Activated naive CD4-positive, alpha-beta T cell treated with anti-CD3 and anti-CD28 coated beads, Interleukin-2, amount 50 U/mL, for 24 hours (primary cell): Measurements from ENCODE around the gene FANCI.

ENCODE experiments used
- H3K27ac Mint-ChIP-seq: one replicate; pipeline ENCODE4 v1.8.0; 2021; ENCODE audit warnings: mild to moderate bottlenecking, mixed read lengths
- H3K27me3 Mint-ChIP-seq: one replicate; pipeline ENCODE4 v1.8.0; 2021; ENCODE audit warnings: mixed read lengths
- H3K36me3 Mint-ChIP-seq: one replicate; pipeline ENCODE4 v1.8.0; 2021; ENCODE audit warnings: mixed read lengths
- H3K4me1 Mint-ChIP-seq: one replicate; pipeline ENCODE4 v1.8.0; 2021; ENCODE audit warnings: mixed read lengths
- H3K4me3 Mint-ChIP-seq: one replicate; pipeline ENCODE4 v1.8.0; 2021; ENCODE audit warnings: mild to moderate bottlenecking, mixed read lengths
- H3K9me3 Mint-ChIP-seq: one replicate; pipeline ENCODE4 v1.8.0; 2021; ENCODE audit warnings: mixed read lengths

Gene FANCI

GRCh38 chr15:89315375-89315929 lies 71.7 kb downstream of the FANCI start:
- no peaks in the 10 kb centered on the region for H3K9me3 Mint-ChIP-seq
- peaks cover 20% of the 10 kb centered on the region for H3K36me3 Mint-ChIP-seq
- peaks cover 13% of the 10 kb centered on the region for H3K4me1 Mint-ChIP-seq
- H3K4me3 Mint-ChIP-seq = no peak overlapping the region
- no peaks in the 10 kb centered on the region for H3K27me3 Mint-ChIP-seq
- H3K27ac Mint-ChIP-seq = peak overlapping the region; percentile 48

- H3K36me3 Mint-ChIP-seq = peaks cover 22% of the 10 kb centered on the region
- peaks cover 14% of the 10 kb centered on the region for H3K4me1 Mint-ChIP-seq
- H3K27ac Mint-ChIP-seq = peak overlapping the region; percentile 66
Measured at GRCh38 chr15:89316504-89316903, 72.7 kb downstream of the FANCI start.

GRCh38 chr15:89317186-89317720 lies 73.5 kb downstream of the FANCI start:
- Mint-ChIP-seq H3K27me3 (no peaks in the 10 kb centered on the region), H3K4me1 (peaks cover 14% of the 10 kb centered on the region), H3K27ac (peak overlapping the region; percentile 43), H3K36me3 (peaks cover 22% of the 10 kb centered on the region), H3K9me3 (no peaks in the 10 kb centered on the region), H3K4me3 (no peak overlapping the region)

More at GRCh38 chr15:89316504-89316903, 72.7 kb downstream of the FANCI start:
- Mint-ChIP-seq H3K9me3 (no peaks in the 10 kb centered on the region), H3K27me3 (no peaks in the 10 kb centered on the region), H3K4me3 (no peak overlapping the region)

GRCh38 chr15:89319678-89320077 lies 75.9 kb downstream of the FANCI start:
- peaks cover 24% of the 10 kb centered on the region for H3K36me3 Mint-ChIP-seq
- no peak overlapping the region for H3K4me3 Mint-ChIP-seq
- peaks cover 11% of the 10 kb centered on the region for H3K4me1 Mint-ChIP-seq
- no peaks in the 10 kb centered on the region for H3K27me3 Mint-ChIP-seq
- H3K27ac Mint-ChIP-seq = peak overlapping the region; percentile 90
- no peaks in the 10 kb centered on the region for H3K9me3 Mint-ChIP-seq

GRCh38 chr15:89320200-89320599 lies 76.4 kb downstream of the FANCI start:
- Mint-ChIP-seq H3K9me3 (no peaks in the 10 kb centered on the region), H3K4me1 (peaks cover 14% of the 10 kb centered on the region), H3K27me3 (no peaks in the 10 kb centered on the region), H3K36me3 (peaks cover 23% of the 10 kb centered on the region), H3K27ac (peak overlapping the region; percentile 90), H3K4me3 (no peak overlapping the region)

- no peak overlapping the region for H3K4me3 Mint-ChIP-seq
- peaks cover 14% of the 10 kb centered on the region for H3K4me1 Mint-ChIP-seq
- peak overlapping the region; percentile 5 for H3K27ac Mint-ChIP-seq
- peaks cover 20% of the 10 kb centered on the region for H3K36me3 Mint-ChIP-seq
- no peaks in the 10 kb centered on the region for H3K9me3 Mint-ChIP-seq
- H3K27me3 Mint-ChIP-seq = no peaks in the 10 kb centered on the region
Measured at GRCh38 chr15:89321521-89322410, 78.0 kb downstream of the FANCI start.

- H3K4me3 Mint-ChIP-seq = no peak overlapping the region
- H3K27me3 Mint-ChIP-seq = no peaks in the 10 kb centered on the region
- no peak overlapping the region for H3K27ac Mint-ChIP-seq
- no peaks in the 10 kb centered on the region for H3K9me3 Mint-ChIP-seq
- peaks cover 20% of the 10 kb centered on the region for H3K36me3 Mint-ChIP-seq
- H3K4me1 Mint-ChIP-seq = peaks cover 22% of the 10 kb centered on the region
Measured at GRCh38 chr15:89322822-89323221, 79.0 kb downstream of the FANCI start.

- H3K9me3 Mint-ChIP-seq = no peaks in the 10 kb centered on the region
- peaks cover 22% of the 10 kb centered on the region for H3K36me3 Mint-ChIP-seq
- no peaks in the 10 kb centered on the region for H3K27me3 Mint-ChIP-seq
- H3K4me1 Mint-ChIP-seq = peaks cover 27% of the 10 kb centered on the region
- no peak overlapping the region for H3K4me3 Mint-ChIP-seq
- H3K27ac Mint-ChIP-seq = peak overlapping the region; percentile 74
Measured at GRCh38 chr15:89323825-89324224, 80.0 kb downstream of the FANCI start.

GRCh38 chr15:89325039-89325803 lies 81.4 kb downstream of the FANCI start:
- Mint-ChIP-seq H3K27ac (no peak overlapping the region), H3K9me3 (no peaks in the 10 kb centered on the region), H3K36me3 (peaks cover 20% of the 10 kb centered on the region), H3K4me1 (peaks cover 37% of the 10 kb centered on the region), H3K27me3 (no peaks in the 10 kb centered on the region), H3K4me3 (no peak overlapping the region)

GRCh38 chr15:89326316-89326715 lies 82.5 kb downstream of the FANCI start:
- peak overlapping the region; percentile 81 for H3K27ac Mint-ChIP-seq
- no peaks in the 10 kb centered on the region for H3K9me3 Mint-ChIP-seq
- no peaks in the 10 kb centered on the region for H3K27me3 Mint-ChIP-seq
- H3K4me1 Mint-ChIP-seq = peaks cover 45% of the 10 kb centered on the region
- H3K4me3 Mint-ChIP-seq = no peak overlapping the region
- H3K36me3 Mint-ChIP-seq = peaks cover 20% of the 10 kb centered on the region

- no peaks in the 10 kb centered on the region for H3K27me3 Mint-ChIP-seq
- H3K27ac Mint-ChIP-seq = no peak overlapping the region
- H3K9me3 Mint-ChIP-seq = no peaks in the 10 kb centered on the region
- H3K4me3 Mint-ChIP-seq = no peak overlapping the region
- peaks cover 26% of the 10 kb centered on the region for H3K36me3 Mint-ChIP-seq
- peaks cover 53% of the 10 kb centered on the region for H3K4me1 Mint-ChIP-seq
Measured at GRCh38 chr15:89327113-89327512, 83.3 kb downstream of the FANCI start.

- H3K36me3 Mint-ChIP-seq = peaks cover 26% of the 10 kb centered on the region
- peaks cover 61% of the 10 kb centered on the region for H3K4me1 Mint-ChIP-seq
- H3K27ac Mint-ChIP-seq = peak overlapping the region; percentile 80
- H3K27me3 Mint-ChIP-seq = no peaks in the 10 kb centered on the region
- no peaks in the 10 kb centered on the region for H3K9me3 Mint-ChIP-seq
- H3K4me3 Mint-ChIP-seq = no peak overlapping the region
Measured at GRCh38 chr15:89328398-89329254, 84.8 kb downstream of the FANCI start.

- H3K27me3 Mint-ChIP-seq = no peaks in the 10 kb centered on the region
- no peaks in the 10 kb centered on the region for H3K9me3 Mint-ChIP-seq
- H3K4me1 Mint-ChIP-seq = peaks cover 59% of the 10 kb centered on the region
- H3K27ac Mint-ChIP-seq = peak overlapping the region; percentile 80
- peak overlapping the region; percentile 86 for H3K4me3 Mint-ChIP-seq
- H3K36me3 Mint-ChIP-seq = peaks cover 26% of the 10 kb centered on the region
Measured at GRCh38 chr15:89329329-89330084, 85.7 kb downstream of the FANCI start.

- peak overlapping the region; percentile 86 for H3K4me3 Mint-ChIP-seq
Measured at GRCh38 chr15:89330119-89330518, 86.3 kb downstream of the FANCI start.

More at GRCh38 chr15:89330119-89330518, 86.3 kb downstream of the FANCI start:
- Mint-ChIP-seq H3K36me3 (peaks cover 26% of the 10 kb centered on the region), H3K9me3 (no peaks in the 10 kb centered on the region), H3K27ac (peak overlapping the region; percentile 88), H3K27me3 (peaks cover 2% of the 10 kb centered on the region), H3K4me1 (peaks cover 59% of the 10 kb centered on the region)
